GM12873 (cell line): ENCODE measurements around the gene ASB6.

Source experiments
- TF ChIP-seq, protein P1 (sequence below): IDR thresholded peaks from 2 replicates; pipeline ENCODE4 v1.5.1; 2012; ENCODE audit warnings: low read depth, mild to moderate bottlenecking, moderate library complexity, low read length, control low read depth; ENCODE audit not compliant: insufficient read depth; ENCODE audit errors: missing control alignments

ASB6 gene

GRCh38 chr9:129620669-129621295 lies 21.2 kb downstream of the ASB6 start, which contains the start of gene C9orf50:
TSS of gene C9orf50 (minus strand) at chr9:129621101. CDS start at chr9:129620574, 527 bp downstream.
- TF ChIP-seq, protein P1, sequence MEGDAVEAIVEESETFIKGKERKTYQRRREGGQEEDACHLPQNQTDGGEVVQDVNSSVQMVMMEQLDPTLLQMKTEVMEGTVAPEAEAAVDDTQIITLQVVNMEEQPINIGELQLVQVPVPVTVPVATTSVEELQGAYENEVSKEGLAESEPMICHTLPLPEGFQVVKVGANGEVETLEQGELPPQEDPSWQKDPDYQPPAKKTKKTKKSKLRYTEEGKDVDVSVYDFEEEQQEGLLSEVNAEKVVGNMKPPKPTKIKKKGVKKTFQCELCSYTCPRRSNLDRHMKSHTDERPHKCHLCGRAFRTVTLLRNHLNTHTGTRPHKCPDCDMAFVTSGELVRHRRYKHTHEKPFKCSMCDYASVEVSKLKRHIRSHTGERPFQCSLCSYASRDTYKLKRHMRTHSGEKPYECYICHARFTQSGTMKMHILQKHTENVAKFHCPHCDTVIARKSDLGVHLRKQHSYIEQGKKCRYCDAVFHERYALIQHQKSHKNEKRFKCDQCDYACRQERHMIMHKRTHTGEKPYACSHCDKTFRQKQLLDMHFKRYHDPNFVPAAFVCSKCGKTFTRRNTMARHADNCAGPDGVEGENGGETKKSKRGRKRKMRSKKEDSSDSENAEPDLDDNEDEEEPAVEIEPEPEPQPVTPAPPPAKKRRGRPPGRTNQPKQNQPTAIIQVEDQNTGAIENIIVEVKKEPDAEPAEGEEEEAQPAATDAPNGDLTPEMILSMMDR: no peak

DNA sequence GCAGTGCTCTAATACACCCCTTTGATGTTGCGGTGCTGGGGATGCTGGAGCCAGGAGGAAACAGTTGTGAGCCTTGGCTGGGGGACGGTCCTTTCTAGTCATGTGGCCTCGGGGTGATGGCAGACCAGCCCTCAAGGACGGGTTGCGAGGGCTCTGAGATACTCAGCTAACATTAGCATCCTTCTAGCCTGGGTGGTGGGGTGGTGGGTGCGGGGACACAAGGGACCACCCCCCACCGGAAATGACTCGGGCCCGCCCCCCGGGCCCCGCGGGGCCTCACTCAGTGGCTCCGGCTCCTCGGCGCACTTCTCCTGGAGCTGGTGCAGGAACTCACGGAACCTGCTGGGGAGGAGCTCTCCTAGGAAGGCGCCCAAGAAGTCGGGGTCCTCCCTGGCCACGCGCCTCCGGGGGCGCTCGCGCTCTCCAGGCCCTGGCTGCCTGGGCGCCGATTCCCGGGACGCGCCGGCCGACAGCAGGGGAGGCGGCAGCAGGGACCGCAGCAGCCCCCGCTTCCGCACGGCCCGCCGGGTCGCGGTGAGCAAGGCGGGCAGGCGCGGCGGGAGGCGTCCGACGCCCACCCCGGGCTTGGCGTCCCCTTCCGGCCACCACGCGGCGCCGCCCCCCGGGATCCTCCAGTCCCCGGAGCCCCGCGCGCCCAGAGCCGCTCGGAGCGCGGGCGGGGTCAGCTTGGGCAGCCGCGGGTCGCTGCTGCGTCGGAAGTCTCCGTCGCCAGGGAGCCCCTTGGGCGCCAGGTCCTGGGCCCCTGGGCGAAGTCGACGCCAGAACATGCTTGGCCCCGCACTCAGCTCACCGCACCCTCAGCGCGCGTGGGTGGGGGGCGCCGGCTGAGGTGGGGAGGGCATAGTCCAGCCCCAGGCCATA lies 21.9 kb downstream of the ASB6 start:
- TF ChIP-seq, protein P1: no peak

DNA sequence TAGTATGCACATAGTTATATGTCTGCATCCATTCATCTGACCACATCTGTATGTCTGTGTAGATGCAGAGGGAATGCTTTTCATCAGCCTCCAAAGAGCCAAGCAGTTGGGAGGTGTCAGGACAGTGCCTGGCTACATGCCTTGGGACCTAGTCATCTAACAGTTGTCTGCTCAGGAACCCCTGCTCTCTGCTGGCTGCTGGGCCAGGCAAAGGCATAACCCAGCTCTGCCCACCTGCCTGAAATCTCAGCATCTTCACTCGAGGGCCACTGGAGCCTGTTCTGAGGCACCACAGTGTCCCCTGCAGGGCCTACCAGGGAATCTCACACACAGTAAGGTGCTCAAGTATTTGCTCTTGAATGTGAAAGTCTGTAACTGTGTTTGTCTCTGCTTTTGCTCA lies 24.8 kb downstream of the ASB6 start:
- TF ChIP-seq, protein P1: peak; percentile 68

- TF ChIP-seq, protein P1: no peak
Observed at GRCh38 chr9:129615407-129616285, 26.3 kb downstream of the ASB6 start.

GRCh38 chr9:129614932-129615331 lies 27.0 kb downstream of the ASB6 start:
- TF ChIP-seq, protein P1: no peak

DNA sequence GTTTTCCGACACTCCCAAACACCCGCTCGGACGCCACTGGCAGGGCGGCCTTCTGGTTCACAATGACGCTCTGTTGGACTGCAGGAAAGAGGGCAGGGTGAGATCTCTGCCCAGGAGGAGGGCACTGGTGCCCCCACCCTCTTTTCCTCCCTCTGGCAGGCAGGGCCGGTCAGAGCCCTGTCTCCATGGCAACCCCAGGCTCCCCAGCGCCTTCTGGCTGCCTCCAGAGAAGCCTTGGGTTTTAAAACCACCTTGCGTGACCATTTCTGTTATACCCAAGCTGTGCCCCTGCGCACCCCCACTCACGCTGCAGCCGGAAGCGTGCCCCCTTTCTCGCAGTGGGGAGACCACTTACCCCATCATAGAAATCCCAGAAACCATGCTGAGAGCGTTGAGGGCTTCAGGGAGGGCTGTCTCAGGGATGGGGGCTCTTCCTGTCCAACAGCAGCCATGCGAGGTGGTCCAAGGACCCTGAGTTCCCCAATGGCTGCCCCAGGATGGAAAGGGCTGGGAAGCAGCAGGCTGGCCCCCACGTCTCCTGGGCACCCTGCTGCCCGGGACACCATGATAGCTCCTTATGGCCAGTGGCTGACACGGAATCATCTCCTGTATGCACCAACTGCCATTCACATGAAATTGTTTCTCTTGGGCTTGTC lies 28.3 kb downstream of the ASB6 start:
- TF ChIP-seq, protein P1: no peak
